ENCODE measurements around the gene PTGER3. TPM values are rescaled to one million over a fixed set of nuclear protein-coding genes. Genes with fewer than 3 reads are reported as not detected.

The PTGER3 gene
- total RNA-seq, 1 donor from 2014 or later, result 1.9 TPM

GRCh38 chr1:71041806-71042205 lies 5.8 kb downstream of the PTGER3 start:
- H3K27me3 ChIP-seq (ENCODE audit: low read depth), result peaks cover 6% of the 10 kb centered on the region
- no peak overlapping the region for H3K4me3 ChIP-seq
- no peak for TF ChIP-seq CTCF (IDR thresholded peaks at IDR 0.05)
- H3K36me3 ChIP-seq, result no peaks in the 10 kb centered on the region
- peaks cover 6% of the 10 kb centered on the region for H3K4me1 ChIP-seq
- no peak overlapping the region for H3K27ac ChIP-seq
- no peaks in the 10 kb centered on the region for H3K9me3 ChIP-seq
- no peak for ATAC-seq
- intact Hi-C loops (cut with DNase I), result no loop called here
- no peak for DNase-seq

GRCh38 chr1:71039661-71040262 lies 7.9 kb downstream of the PTGER3 start:
- Histone ChIP-seq H3K4me1 (no peaks in the 10 kb centered on the region), H3K27ac (no peak overlapping the region), H3K9me3 (no peaks in the 10 kb centered on the region), H3K36me3 (no peaks in the 10 kb centered on the region), H3K27me3 (ENCODE audit: low read depth) (no peaks in the 10 kb centered on the region), H3K4me3 (no peak overlapping the region)
- intact Hi-C loops (cut with DNase I), result no loop called here
- ATAC-seq, result no peak
- no peak for DNase-seq
- TF ChIP-seq CTCF (IDR thresholded peaks at IDR 0.05), result no peak

GRCh38 chr1:71038942-71039341 lies 8.7 kb downstream of the PTGER3 start:
- Histone ChIP-seq H3K4me3 (no peak overlapping the region), H3K4me1 (no peaks in the 10 kb centered on the region), H3K9me3 (no peaks in the 10 kb centered on the region), H3K27me3 (ENCODE audit: low read depth) (no peaks in the 10 kb centered on the region), H3K36me3 (no peaks in the 10 kb centered on the region), H3K27ac (no peak overlapping the region)
- intact Hi-C loops (cut with DNase I), result no loop called here
- ATAC-seq (no peak), DNase-seq (no peak)
- no peak for TF ChIP-seq CTCF (IDR thresholded peaks at IDR 0.05)

- H3K9me3 ChIP-seq, result no peaks in the 10 kb centered on the region
- no peak overlapping the region for H3K27ac ChIP-seq
- H3K4me1 ChIP-seq, result no peaks in the 10 kb centered on the region
- DNase-seq (no peak), ATAC-seq (no peak)
- intact Hi-C loops (cut with DNase I), result no loop called here
- H3K36me3 ChIP-seq, result no peaks in the 10 kb centered on the region
- no peak for TF ChIP-seq CTCF (IDR thresholded peaks at IDR 0.05)
- H3K4me3 ChIP-seq, result no peak overlapping the region
- H3K27me3 ChIP-seq (ENCODE audit: low read depth), result no peaks in the 10 kb centered on the region
These were observed 9.6 kb downstream of the PTGER3 start for GRCh38 chr1:71037829-71038620.

GRCh38 chr1:71037066-71037465 lies 10.6 kb downstream of the PTGER3 start:
- Histone ChIP-seq H3K27ac (no peak overlapping the region), H3K4me3 (no peak overlapping the region), H3K9me3 (no peaks in the 10 kb centered on the region), H3K36me3 (no peaks in the 10 kb centered on the region), H3K27me3 (ENCODE audit: low read depth) (no peaks in the 10 kb centered on the region), H3K4me1 (no peaks in the 10 kb centered on the region)
- TF ChIP-seq CTCF (IDR thresholded peaks at IDR 0.05), result no peak
- DNase-seq, result no peak
- intact Hi-C loops (cut with DNase I), result no loop called here
- no peak for ATAC-seq
